ENCODE data around the gene TSC22D4. TPM values are rescaled to one million over a fixed set of nuclear protein-coding genes. Genes with fewer than 3 reads are reported as not detected.

Gene TSC22D4
- polyA plus RNA-seq, 1 of the 3 experiments (the other 2 are of a cell fraction), result 32.7 TPM

DNA sequence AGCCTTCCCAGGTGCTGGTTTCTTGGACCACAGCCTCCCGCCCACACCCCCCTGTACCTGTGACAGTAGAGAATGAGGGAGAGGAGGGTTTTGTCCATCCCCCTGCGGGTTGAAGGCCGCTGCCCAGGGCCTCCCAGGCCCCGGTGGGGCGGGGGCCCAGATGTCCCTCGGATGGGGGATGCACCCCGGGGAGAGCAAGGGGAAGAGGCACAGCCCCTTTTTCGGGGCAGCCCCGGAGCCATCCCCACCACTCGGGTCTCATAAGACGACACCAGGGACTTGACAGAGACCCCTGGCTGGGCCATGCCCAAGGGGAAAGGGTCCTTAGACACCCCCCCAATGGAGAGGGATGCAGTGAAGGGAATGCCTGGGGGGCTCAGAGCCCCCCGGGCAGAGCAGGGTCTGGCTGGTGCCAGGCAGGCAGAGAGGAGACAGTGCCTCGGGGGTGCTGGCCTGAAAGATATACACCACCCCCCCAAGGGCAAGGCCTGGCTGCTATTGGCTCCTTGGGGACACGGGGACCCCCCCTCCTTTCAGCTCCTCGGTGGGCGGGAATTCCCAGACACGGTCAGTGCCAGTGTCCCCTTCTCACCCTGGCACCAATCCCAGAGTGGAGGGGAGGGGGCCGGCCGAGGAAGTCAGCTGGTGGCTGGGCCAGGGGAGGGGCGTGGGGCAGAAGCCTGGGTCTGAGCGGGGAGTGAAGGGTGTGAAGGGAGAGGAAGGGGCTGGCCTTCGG is 11.2 kb downstream of the TSC22D4 start:
- peaks cover 3 to 15% of the 10 kb centered on the region in 2 experiments; a peak in 3 of 4 replicates for H3K4me1 ChIP-seq (ENCODE audit: control insufficient read depth in 1 of 2, insufficient read depth in 2 of 2, low read depth in 1 of 2, low read length in 1 of 2)
- TF ChIP-seq, protein P1, sequence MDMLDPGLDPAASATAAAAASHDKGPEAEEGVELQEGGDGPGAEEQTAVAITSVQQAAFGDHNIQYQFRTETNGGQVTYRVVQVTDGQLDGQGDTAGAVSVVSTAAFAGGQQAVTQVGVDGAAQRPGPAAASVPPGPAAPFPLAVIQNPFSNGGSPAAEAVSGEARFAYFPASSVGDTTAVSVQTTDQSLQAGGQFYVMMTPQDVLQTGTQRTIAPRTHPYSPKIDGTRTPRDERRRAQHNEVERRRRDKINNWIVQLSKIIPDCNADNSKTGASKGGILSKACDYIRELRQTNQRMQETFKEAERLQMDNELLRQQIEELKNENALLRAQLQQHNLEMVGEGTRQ (IDR thresholded peaks at IDR 0.05; ENCODE audit: borderline replicate concordance, low read depth, low read length), result no peak
- TF ChIP-seq MXI1 (IDR thresholded peaks at IDR 0.05; ENCODE audit: low read depth, low read length) (no peak), CHD2 (IDR thresholded peaks at IDR 0.05; ENCODE audit: low read length, partially characterized antibody) (peak; percentile 22), SMC3 (IDR thresholded peaks at IDR 0.05; ENCODE audit: low read depth, low read length) (no peak)
- no peak overlapping the region for H3K9ac ChIP-seq
- no peaks in the 10 kb centered on the region for H3K79me2 ChIP-seq (ENCODE audit: insufficient read depth)
- H3K4me2 ChIP-seq, result no peak overlapping the region
- H3K4me3 ChIP-seq (ENCODE audit: low read depth in 2 of 2, low read length in 1 of 2), result no peak overlapping the region
- peaks cover 0 to 4% of the 10 kb centered on the region in 2 experiments for H3K36me3 ChIP-seq (replicated peaks in 1 of 2; ENCODE audit: control insufficient read depth in 1 of 2, insufficient read depth in 2 of 2, low read length in 1 of 2)
- ChIA-PET CTCF (interaction anchor here (1.0 to 11.9 kb wide), 17 partner anchors 7 to 258 kb away, joined by 3 to 398 read pairs (median 12); partner anchors contain the start of genes AGFG2, NYAP1 and TSC22D4), POLR2A (interaction anchor here (2.6 kb wide), 1 partner anchor 11 kb away, joined by 10 read pairs; the partner anchor contains the start of gene TSC22D4)
- WGBS (ENCODE audit: low lambda C conversion rate), result 67% methylated on average over 20 of the region's 22 CpGs
- no peak overlapping the region; a peak in 1 of 4 replicates for H3K27ac ChIP-seq (ENCODE audit: low read depth in 2 of 2, low read length in 1 of 2)
- H3K27me3 ChIP-seq (ENCODE audit: insufficient read depth), result no peaks in the 10 kb centered on the region
- H3K9me2 ChIP-seq, result no peaks in the 10 kb centered on the region
- peaks cover 16% of the 10 kb centered on the region for H3F3A ChIP-seq (replicated peaks; ENCODE audit: insufficient read depth)
- no peaks in the 10 kb centered on the region for H3K9me3 ChIP-seq
- DNase-seq, result peak; percentile 82
- no peak overlapping the region for H2AFZ ChIP-seq (ENCODE audit: low read depth)
- no peaks in the 10 kb centered on the region for H4K20me1 ChIP-seq (ENCODE audit: insufficient read depth)

DNA sequence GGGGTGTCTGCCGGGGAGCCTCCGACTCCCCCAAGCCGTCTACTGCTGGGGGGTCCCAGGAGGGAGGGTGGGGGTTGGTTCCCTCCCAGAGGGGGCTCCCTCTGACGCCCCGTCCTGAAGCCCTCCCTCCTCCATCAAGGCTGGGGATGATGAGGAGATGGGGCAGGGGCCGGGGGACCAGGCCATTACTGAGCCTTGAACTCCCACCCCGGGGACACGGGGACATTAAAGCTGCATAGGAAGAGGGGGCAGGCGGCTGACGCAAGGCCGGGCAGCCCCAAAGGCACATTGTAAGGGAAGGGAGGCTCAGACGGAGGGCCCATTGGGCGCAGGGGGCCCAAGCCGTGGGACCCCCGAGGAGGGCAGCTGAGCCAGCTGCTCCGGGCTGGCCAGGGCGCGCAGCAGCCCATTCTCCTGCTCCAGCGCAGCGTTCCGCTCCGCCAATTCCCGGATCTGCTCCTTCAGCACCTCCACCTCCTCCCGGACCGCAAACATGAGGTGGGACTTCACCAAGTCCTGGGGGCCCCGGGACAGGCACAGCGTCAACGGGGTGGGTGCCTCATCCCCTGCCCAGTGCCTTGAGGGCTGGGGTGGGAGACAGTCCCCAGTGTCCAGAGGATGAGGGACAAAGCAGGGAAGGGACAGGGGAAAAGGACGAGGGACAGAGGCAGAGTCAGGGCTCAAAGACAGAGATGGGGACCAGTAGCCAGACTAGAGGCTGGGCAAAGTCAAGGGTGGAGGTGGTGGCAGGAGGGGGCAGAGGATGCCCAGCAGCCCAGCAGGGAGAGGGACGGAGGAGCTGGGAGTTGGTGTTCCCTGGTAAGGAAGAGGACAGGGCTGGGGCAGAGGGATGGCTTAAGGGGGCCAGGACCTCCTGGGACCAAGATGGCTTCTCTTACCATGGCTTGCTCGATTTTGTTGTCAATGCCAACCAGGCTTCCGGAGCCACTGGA is 12.1 kb downstream of the TSC22D4 start:
- H3K9me2 ChIP-seq, result no peaks in the 10 kb centered on the region
- no peak overlapping the region for H3K4me3 ChIP-seq (ENCODE audit: low read depth in 2 of 2, low read length in 1 of 2)
- no peak overlapping the region for H3K9ac ChIP-seq
- H2AFZ ChIP-seq (ENCODE audit: low read depth), result no peak overlapping the region
- H3K27me3 ChIP-seq (ENCODE audit: insufficient read depth), result no peaks in the 10 kb centered on the region
- CTCF ChIA-PET, result interaction anchor here (1.0 to 11.9 kb wide), 10 partner anchors 9 to 259 kb away, joined by 3 to 398 read pairs (median 20); partner anchors contain the start of genes NYAP1 and TSC22D4
- peak; percentile 43 for DNase-seq
- peaks cover 16% of the 10 kb centered on the region for H3F3A ChIP-seq (replicated peaks; ENCODE audit: insufficient read depth)
- H3K4me1 ChIP-seq (ENCODE audit: control insufficient read depth in 1 of 2, insufficient read depth in 2 of 2, low read depth in 1 of 2, low read length in 1 of 2), result peaks cover 3 to 15% of the 10 kb centered on the region in 2 experiments; a peak in 3 of 4 replicates
- no peaks in the 10 kb centered on the region for H3K79me2 ChIP-seq (ENCODE audit: insufficient read depth)
- no peaks in the 10 kb centered on the region for H3K9me3 ChIP-seq
- no peak overlapping the region for H3K4me2 ChIP-seq
- TF ChIP-seq EP300 (IDR thresholded peaks at IDR 0.05; ENCODE audit: borderline replicate concordance in 1 of 2, low read depth in 1 of 2, low read length in 1 of 2) (no peak), CTCF (IDR thresholded peaks at IDR 0.05) (no peak), USF1 (IDR thresholded peaks at IDR 0.05; ENCODE audit: borderline replicate concordance, low read depth) (no peak), RFX5 (IDR thresholded peaks at IDR 0.05; ENCODE audit: low read length) (no peak), GATA2 (CRISPR knock-in tag; IDR thresholded peaks at IDR 0.05) (no peak), CHD2 (IDR thresholded peaks at IDR 0.05; ENCODE audit: low read length, partially characterized antibody) (no peak), FOXJ3 (CRISPR knock-in tag; IDR thresholded peaks at IDR 0.05) (no peak), MXI1 (IDR thresholded peaks at IDR 0.05; ENCODE audit: low read depth, low read length) (no peak), NRF1 (IDR thresholded peaks at IDR 0.05; ENCODE audit: low read depth, low read length) (no peak), POLR2AphosphoS5 (IDR thresholded peaks at IDR 0.05; ENCODE audit: low read depth, low read length) (no peak), RAD21 (IDR thresholded peaks at IDR 0.05; ENCODE audit: low read length) (no peak), EZH2phosphoT487 (IDR thresholded peaks at IDR 0.05; ENCODE audit: borderline replicate concordance, low read depth) (no peak)
- peaks cover 0 to 4% of the 10 kb centered on the region in 2 experiments for H3K36me3 ChIP-seq (replicated peaks in 1 of 2; ENCODE audit: control insufficient read depth in 1 of 2, insufficient read depth in 2 of 2, low read length in 1 of 2)
- 89% methylated on average over 32 of the region's 32 CpGs for WGBS (ENCODE audit: low lambda C conversion rate)
- no peaks in the 10 kb centered on the region for H4K20me1 ChIP-seq (ENCODE audit: insufficient read depth)
- H3K27ac ChIP-seq (ENCODE audit: low read depth in 2 of 2, low read length in 1 of 2), result no peak overlapping the region
- POLR2A ChIA-PET, result no interaction called here
